ENCODE data around the gene KCNK16.
"Not testable (repeated sequence)": the region's sequence is repeated elsewhere in the genome, so short reads cannot be mapped to it uniquely, and the experiment has no call there.

The KCNK16 gene

GRCh38 chr6:39294133-39294532 lies 28.4 kb downstream of the KCNK16 start:
- TF ChIP-seq CTCF (IDR thresholded peaks at IDR 0.05; ENCODE audit: borderline replicate concordance, insufficient read depth, low read depth, low read length) = no peak
- no peak overlapping the region for H3K4me3 ChIP-seq (ENCODE audit: low read depth, low read length)

GRCh38 chr6:39292637-39293036 lies 29.9 kb downstream of the KCNK16 start:
- no peak overlapping the region for H3K4me3 ChIP-seq (ENCODE audit: low read depth, low read length)
- TF ChIP-seq CTCF (IDR thresholded peaks at IDR 0.05; ENCODE audit: borderline replicate concordance, insufficient read depth, low read depth, low read length) = no peak

DNA sequence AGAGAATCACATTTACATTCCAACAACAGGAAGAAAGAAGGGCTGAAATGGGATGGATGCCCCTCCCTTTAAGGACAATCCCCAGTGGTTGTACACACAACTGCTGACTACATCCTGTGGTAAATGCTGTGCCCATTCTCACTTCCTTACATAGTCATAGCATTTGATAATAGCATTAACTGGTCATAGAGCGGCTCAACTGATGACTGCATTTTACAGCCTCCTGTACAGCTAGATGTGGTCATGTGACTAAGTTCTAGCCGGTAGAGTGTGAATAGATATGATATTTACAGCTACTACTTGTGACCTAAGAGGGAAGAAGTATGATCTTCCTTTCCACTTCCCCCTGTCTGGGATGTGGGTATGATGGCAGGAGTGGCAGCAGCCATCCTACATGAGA lies 33.0 kb downstream of the KCNK16 start:
- TF ChIP-seq CTCF (IDR thresholded peaks at IDR 0.05; ENCODE audit: borderline replicate concordance, insufficient read depth, low read depth, low read length) = no peak
- H3K4me3 ChIP-seq (ENCODE audit: low read depth, low read length) = no peak overlapping the region

- TF ChIP-seq CTCF (IDR thresholded peaks at IDR 0.05; ENCODE audit: borderline replicate concordance, insufficient read depth, low read depth, low read length) = no peak
- no peak overlapping the region for H3K4me3 ChIP-seq (ENCODE audit: low read depth, low read length)
Observed at GRCh38 chr6:39287601-39288000, 34.9 kb downstream of the KCNK16 start.

DNA sequence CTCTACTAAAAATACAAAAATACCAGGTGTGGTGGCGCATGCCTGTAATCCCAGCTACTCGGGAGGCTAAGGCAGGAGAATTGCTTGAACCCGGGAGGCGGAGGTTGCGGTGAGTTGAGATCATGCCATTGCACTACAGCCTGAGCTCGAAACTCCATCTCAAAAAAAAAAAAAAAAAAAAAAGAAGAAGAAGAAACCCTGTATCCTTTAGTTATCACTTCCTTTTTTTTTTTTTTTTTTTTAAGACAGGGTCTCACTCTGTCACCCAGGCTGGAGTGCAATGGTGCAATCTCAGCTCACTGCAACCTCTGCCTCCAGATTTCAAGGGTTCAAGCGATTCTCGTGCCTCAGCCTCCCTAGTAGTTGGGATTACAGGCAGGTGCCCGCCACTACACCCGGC lies 35.9 kb downstream of the KCNK16 start:
- not testable (repeated sequence) for H3K4me3 ChIP-seq (ENCODE audit: low read depth, low read length)

DNA sequence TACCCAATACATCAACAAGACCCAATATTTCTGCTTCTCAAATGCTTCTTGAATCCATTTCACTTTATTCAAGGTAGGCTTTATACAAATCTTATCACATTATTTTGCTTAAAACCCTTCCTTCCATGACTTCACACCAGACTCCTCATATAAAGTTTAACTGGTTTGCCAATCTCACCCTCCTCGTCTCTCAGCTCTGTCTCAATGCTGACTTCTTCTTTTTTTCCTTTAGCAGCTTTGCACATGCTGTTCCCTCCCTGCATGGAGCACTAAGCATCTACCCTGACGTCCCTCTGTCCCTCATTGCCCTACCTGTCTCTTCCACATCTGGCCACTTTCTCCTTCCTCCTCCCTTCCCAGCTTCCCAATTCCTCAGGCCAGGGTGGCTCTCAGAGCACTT lies 39.7 kb downstream of the KCNK16 start:
- TF ChIP-seq CTCF (IDR thresholded peaks at IDR 0.05; ENCODE audit: borderline replicate concordance, insufficient read depth, low read depth, low read length) = no peak
- no peak overlapping the region for H3K4me3 ChIP-seq (ENCODE audit: low read depth, low read length)

GRCh38 chr6:39281312-39281980 lies 41.1 kb downstream of the KCNK16 start:
- no peak overlapping the region for H3K4me3 ChIP-seq (ENCODE audit: low read depth, low read length)
- no peak for TF ChIP-seq CTCF (IDR thresholded peaks at IDR 0.05; ENCODE audit: borderline replicate concordance, insufficient read depth, low read depth, low read length)
